ENCODE data around the gene PATJ.

PATJ gene

DNA sequence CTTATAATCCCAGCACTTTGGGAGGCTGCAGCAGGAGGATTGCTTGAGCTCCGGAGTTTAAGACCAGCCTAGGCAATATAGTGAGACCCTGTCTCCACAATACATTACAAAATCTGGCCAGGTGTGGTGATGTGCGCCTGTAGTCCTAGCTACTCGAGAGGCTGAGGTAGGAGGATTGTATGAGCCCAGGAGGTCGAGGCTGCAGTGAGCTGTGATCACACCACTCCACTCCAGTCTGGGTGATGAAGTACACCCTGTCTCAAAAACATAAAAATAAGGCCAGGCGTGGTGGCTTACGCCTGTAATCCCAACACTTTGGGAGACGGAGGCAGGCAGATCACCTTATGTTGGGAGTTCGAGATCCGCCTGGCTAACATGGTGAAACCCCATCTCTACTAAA is 480.0 kb downstream of the PATJ start:
- H3K9ac ChIP-seq (ENCODE audit: insufficient read length): no peak overlapping the region
- no peak overlapping the region for H3K4me3 ChIP-seq
- no peak overlapping the region for H3K27ac ChIP-seq
- no peak for DNase-seq (ENCODE audit: low read depth, low spot score)
- H3K9me3 ChIP-seq (ENCODE audit: low read depth, low read length): no peaks in the 10 kb centered on the region
- H3K36me3 ChIP-seq (ENCODE audit: insufficient read depth, low read length): no peaks in the 10 kb centered on the region
- TF ChIP-seq POLR2AphosphoS5 (IDR thresholded peaks at IDR 0.05; ENCODE audit: borderline replicate concordance, low read depth, low read length): no peak
- no peak for TF ChIP-seq FOXP2 (optimal IDR thresholded peaks at IDR 0.05; ENCODE audit: control extremely low read depth, extremely low read length, insufficient read depth)
- TF ChIP-seq EZH2 (IDR thresholded peaks at IDR 0.05): no peak

DNA sequence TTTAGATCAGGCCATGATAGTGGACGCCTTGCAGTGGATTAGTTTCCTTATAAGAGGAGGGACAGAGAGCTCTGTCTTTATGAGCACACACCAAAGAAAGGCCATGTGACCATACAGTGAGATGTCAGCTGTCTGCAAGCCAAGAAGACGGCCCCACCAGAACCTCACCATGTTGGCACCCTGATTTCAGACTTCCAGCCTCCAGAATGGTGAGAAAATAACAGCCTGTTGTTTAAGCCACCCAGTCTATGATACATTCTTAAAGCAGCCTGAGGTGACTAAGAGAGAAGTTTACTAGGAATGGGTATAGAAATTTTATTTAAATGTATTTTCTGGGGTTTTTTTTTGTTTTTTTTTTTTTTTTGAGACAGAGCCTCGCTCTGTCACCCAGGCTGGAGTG is 481.9 kb downstream of the PATJ start:
- Histone ChIP-seq H3K27ac (no peak overlapping the region), H3K36me3 (ENCODE audit: insufficient read depth, low read length) (no peaks in the 10 kb centered on the region), H3K9ac (ENCODE audit: insufficient read length) (no peak overlapping the region), H3K9me3 (ENCODE audit: low read depth, low read length) (no peaks in the 10 kb centered on the region), H3K4me3 (no peak overlapping the region)
- TF ChIP-seq FOXP2 (optimal IDR thresholded peaks at IDR 0.05; ENCODE audit: control extremely low read depth, extremely low read length, insufficient read depth) (no peak), EZH2 (IDR thresholded peaks at IDR 0.05) (no peak), POLR2AphosphoS5 (IDR thresholded peaks at IDR 0.05; ENCODE audit: borderline replicate concordance, low read depth, low read length) (no peak)
- no peak for DNase-seq (ENCODE audit: low read depth, low spot score)

DNA sequence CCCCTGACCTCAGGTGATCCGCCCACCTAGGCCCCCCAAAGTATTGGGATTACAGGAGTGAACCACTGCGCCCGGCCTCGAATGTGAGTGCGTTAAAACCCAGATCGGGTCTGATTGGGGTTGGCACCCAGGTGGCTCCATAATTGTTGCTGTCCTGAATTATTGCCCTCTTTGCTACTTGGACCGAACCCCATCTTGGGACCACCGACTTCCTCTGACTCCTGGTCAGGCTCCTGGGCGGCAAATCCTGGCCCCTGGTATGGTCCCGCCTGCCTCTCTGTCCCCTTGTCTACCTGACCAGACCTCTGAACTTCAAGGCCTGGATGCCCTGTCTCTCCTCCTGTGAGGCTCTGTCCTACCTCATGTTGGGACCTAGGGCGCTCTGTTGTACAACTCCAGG is 485.2 kb downstream of the PATJ start:
- no peak for DNase-seq (ENCODE audit: low read depth, low spot score)
- Histone ChIP-seq H3K27ac (no peak overlapping the region), H3K9me3 (ENCODE audit: low read depth, low read length) (no peaks in the 10 kb centered on the region), H3K9ac (ENCODE audit: insufficient read length) (no peak overlapping the region), H3K36me3 (ENCODE audit: insufficient read depth, low read length) (no peaks in the 10 kb centered on the region), H3K4me3 (no peak overlapping the region)
- TF ChIP-seq FOXP2 (optimal IDR thresholded peaks at IDR 0.05; ENCODE audit: control extremely low read depth, extremely low read length, insufficient read depth) (no peak), EZH2 (IDR thresholded peaks at IDR 0.05) (no peak), POLR2AphosphoS5 (IDR thresholded peaks at IDR 0.05; ENCODE audit: borderline replicate concordance, low read depth, low read length) (no peak)
